IPS-18a (cell line): ENCODE data around the gene PARP15.
"Not testable (repeated sequence)": the region's sequence is repeated elsewhere in the genome, so short reads cannot be mapped to it uniquely, and the experiment has no call there.

ENCODE experiments used
- H3K27ac ChIP-seq: one replicate; pipeline ENCODE4 v1.5.1; 2013; ENCODE audit warnings: low read length
- H3K27me3 ChIP-seq: one replicate; pipeline ENCODE4 v1.6.1; 2013; ENCODE audit warnings: mild to moderate bottlenecking, low read length; ENCODE audit not compliant: control insufficient read depth, insufficient read depth
- H3K36me3 ChIP-seq: one replicate; pipeline ENCODE4 v1.6.1; 2013; ENCODE audit warnings: low read depth, low read length; ENCODE audit not compliant: control insufficient read depth
- H3K4me1 ChIP-seq: one replicate; pipeline ENCODE4 v1.6.1; 2013; ENCODE audit warnings: low read depth, low read length; ENCODE audit not compliant: control insufficient read depth
- H3K4me3 ChIP-seq: one replicate; pipeline ENCODE4 v1.5.1; 2013; ENCODE audit warnings: low read length
- H3K9ac ChIP-seq: one replicate; pipeline ENCODE4 v1.6.1; 2013; ENCODE audit warnings: mild to moderate bottlenecking, low read length, moderate library complexity
- H3K9me3 ChIP-seq: one replicate; pipeline ENCODE4 v1.6.1; 2013; ENCODE audit warnings: low read depth, low read length; ENCODE audit not compliant: control insufficient read depth

PARP15 gene

DNA sequence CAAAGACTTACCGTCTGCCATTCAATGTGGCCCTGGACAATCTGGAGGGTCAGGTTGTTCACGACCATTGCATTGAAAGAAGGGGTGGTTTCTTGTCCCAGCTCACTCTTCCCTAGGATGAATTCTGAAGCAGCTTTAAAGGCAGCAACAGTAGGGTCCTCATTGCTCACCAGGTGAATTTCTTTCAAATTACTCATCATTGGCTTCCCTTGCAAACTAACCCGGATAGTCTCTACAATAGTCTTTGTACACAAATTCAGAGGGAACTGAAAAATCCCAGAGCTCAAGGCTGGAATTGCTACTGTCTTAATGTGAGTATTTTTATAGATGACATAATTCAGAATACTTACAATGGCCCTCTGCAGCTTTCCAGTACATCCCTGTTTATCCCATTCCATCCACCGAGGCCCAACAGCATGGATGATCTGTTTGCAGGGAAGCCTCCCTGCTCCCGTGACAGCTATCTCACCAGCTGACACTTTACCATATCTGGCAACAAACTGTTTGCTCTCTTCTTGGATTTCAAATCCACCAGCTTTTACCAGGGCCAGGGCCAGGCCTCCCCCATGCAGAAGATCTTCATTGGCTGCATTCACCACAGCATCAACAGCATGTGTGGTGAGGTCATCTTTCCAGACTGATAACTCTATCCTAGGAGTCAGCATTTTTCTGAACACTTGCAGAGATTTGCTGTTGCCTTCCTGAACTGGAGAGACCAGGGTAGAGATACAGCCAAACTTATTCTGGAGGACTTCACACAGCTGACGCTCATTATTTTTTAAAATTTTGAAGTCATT is 22.0 kb upstream of the PARP15 start:
- Histone ChIP-seq H3K9ac (no peak overlapping the region), H3K4me1 (peaks cover 8% of the 10 kb centered on the region), H3K27ac (no peak overlapping the region), H3K4me3 (no peak overlapping the region), H3K27me3 (no peaks in the 10 kb centered on the region), H3K36me3 (no peaks in the 10 kb centered on the region), H3K9me3 (no peaks in the 10 kb centered on the region)

DNA sequence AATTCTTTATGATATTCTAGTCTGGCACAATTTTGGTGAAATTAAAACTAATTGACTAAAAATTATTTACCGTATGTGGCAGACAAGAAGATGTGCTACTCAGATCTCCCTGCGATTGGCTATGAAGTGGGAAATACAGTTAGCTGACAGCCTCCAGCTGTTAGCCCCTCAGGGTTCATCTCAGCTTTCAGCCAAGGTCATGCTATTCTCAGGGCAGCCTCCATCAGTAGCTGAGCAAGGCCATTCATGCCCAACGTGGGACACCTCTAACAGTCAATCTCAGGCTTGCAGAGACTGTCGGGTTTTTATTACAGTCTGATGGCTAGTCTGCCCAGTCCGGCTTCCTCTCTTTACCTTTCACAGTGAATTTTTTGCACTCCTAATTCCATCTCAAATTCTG is 20.1 kb upstream of the PARP15 start:
- no peak overlapping the region for H3K4me3 ChIP-seq
- H3K36me3 ChIP-seq = no peaks in the 10 kb centered on the region
- H3K9me3 ChIP-seq = no peaks in the 10 kb centered on the region
- H3K27ac ChIP-seq = no peak overlapping the region
- no peaks in the 10 kb centered on the region for H3K27me3 ChIP-seq
- H3K4me1 ChIP-seq = peaks cover 8% of the 10 kb centered on the region
- H3K9ac ChIP-seq = no peak overlapping the region

DNA sequence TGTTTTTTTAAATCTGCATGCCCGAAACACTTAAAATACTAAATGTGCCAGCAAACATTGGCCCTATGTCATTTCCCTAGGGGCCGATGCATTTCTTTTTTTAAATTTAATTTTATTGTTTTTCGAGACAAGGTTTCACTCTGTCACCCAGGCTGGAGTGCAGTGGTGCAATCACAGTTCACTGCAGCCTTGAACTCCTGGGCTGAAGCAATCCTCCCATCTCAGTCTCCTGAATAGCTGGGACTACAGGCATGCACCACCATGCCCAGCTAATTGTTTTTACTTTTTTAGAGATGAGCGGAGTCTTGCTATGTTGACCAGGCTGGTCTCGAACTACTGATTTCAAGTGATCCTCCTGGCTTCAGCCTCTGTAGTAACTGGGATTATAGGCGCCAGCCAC is 18.8 kb upstream of the PARP15 start:
- Histone ChIP-seq H3K4me1 (peaks cover 8% of the 10 kb centered on the region), H3K9me3 (no peaks in the 10 kb centered on the region), H3K36me3 (no peaks in the 10 kb centered on the region), H3K27me3 (peaks cover 3% of the 10 kb centered on the region), H3K27ac (no peak overlapping the region), H3K4me3 (no peak overlapping the region), H3K9ac (no peak overlapping the region)

GRCh38 chr3:122559906-122560305 is 17.5 kb upstream of the PARP15 start:
- Histone ChIP-seq H3K27ac (no peak overlapping the region), H3K27me3 (peaks cover 7% of the 10 kb centered on the region), H3K4me1 (peaks cover 11% of the 10 kb centered on the region), H3K9ac (no peak overlapping the region), H3K4me3 (no peak overlapping the region), H3K9me3 (no peaks in the 10 kb centered on the region), H3K36me3 (no peaks in the 10 kb centered on the region)

GRCh38 chr3:122560680-122561079 is 16.8 kb upstream of the PARP15 start:
- no peak overlapping the region for H3K27ac ChIP-seq
- no peaks in the 10 kb centered on the region for H3K36me3 ChIP-seq
- peaks cover 9% of the 10 kb centered on the region for H3K27me3 ChIP-seq
- H3K4me1 ChIP-seq = peaks cover 12% of the 10 kb centered on the region
- no peaks in the 10 kb centered on the region for H3K9me3 ChIP-seq
- H3K9ac ChIP-seq = no peak overlapping the region
- H3K4me3 ChIP-seq = no peak overlapping the region

GRCh38 chr3:122562923-122563716 is 14.3 kb upstream of the PARP15 start:
- H3K27ac ChIP-seq = no peak overlapping the region
- peaks cover 12% of the 10 kb centered on the region for H3K4me1 ChIP-seq
- no peaks in the 10 kb centered on the region for H3K9me3 ChIP-seq
- H3K36me3 ChIP-seq = no peaks in the 10 kb centered on the region
- H3K9ac ChIP-seq = no peak overlapping the region
- H3K4me3 ChIP-seq = peak overlapping the region; percentile 74
- peaks cover 9% of the 10 kb centered on the region for H3K27me3 ChIP-seq

GRCh38 chr3:122563717-122564025 is 13.8 kb upstream of the PARP15 start:
- Histone ChIP-seq H3K4me3 (peak overlapping the region; percentile 74), H3K4me1 (peaks cover 12% of the 10 kb centered on the region), H3K9me3 (no peaks in the 10 kb centered on the region), H3K27ac (no peak overlapping the region), H3K9ac (peak overlapping the region; percentile 69), H3K27me3 (peaks cover 9% of the 10 kb centered on the region), H3K36me3 (no peaks in the 10 kb centered on the region)

DNA sequence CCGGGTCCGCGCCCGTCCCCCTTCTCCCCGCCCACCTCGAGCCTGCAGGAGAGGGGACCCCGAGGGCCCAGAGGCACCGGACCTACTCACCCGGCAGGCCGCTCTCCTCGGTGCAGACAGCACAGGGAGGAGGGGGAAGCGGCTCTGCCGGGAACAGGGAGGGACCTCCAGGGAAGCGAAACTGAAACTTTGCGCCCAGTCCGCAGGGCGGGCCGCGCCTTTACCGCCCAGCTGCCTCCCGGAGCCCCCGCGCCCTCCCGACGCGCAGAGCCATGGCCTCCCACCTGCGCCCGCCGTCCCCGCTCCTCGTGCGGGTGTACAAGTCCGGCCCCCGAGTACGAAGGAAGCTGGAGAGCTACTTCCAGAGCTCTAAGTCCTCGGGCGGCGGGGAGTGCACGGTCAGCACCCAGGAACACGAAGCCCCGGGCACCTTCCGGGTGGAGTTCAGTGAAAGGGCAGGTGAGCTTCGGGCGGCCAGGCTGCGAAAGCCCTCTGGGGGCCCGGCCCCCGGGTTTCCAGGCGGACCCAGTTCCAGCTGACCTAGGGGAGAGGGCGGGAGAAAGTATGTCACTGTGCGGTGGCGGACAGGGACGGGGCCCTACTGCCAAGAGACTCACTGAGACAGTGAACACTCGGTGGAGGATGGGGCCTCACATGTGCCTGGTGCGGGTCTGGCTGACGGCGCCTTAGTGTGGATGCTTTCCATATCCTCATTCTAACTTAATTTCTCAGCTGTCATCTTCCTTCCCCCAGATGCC is 13.1 kb upstream of the PARP15 start, which contains the start of the genes DTX3L and PARP9:
Gene DTX3L, plus strand, starts transcription at position 184 of the 758 bp plus-strand sequence. Its CDS starts 89 bp downstream, at position 273.
Gene PARP9, minus strand, starts transcription at position 146 of the 758 bp plus-strand sequence. CDS start 4,680 bp downstream, outside the sequence.
- peak within 1 kb of the TSS; percentile 69 for H3K9ac ChIP-seq
- H3K4me1 ChIP-seq = peaks cover 12% of the 10 kb centered on the region
- H3K27me3 ChIP-seq = peaks cover 9% of the 10 kb centered on the region
- no peaks in the 10 kb centered on the region for H3K36me3 ChIP-seq
- no peaks in the 10 kb centered on the region for H3K9me3 ChIP-seq
- H3K4me3 ChIP-seq = peak within 1 kb of the TSS; percentile 74
- no peak within 1 kb of the TSS for H3K27ac ChIP-seq

GRCh38 chr3:122568131-122568530 is 9.3 kb upstream of the PARP15 start:
- H3K27me3 ChIP-seq, H3K4me1 ChIP-seq, H3K4me3 ChIP-seq, H3K9me3 ChIP-seq, H3K27ac ChIP-seq, H3K36me3 ChIP-seq, H3K9ac ChIP-seq: not testable (repeated sequence)

- H3K27ac ChIP-seq = no peak overlapping the region
- peaks cover 5% of the 10 kb centered on the region for H3K27me3 ChIP-seq
- no peaks in the 10 kb centered on the region for H3K36me3 ChIP-seq
- peaks cover 9% of the 10 kb centered on the region for H3K4me1 ChIP-seq
- no peaks in the 10 kb centered on the region for H3K9me3 ChIP-seq
- H3K4me3 ChIP-seq = no peak overlapping the region
- no peak overlapping the region for H3K9ac ChIP-seq
Measured at GRCh38 chr3:122568755-122569154, 8.7 kb upstream of the PARP15 start.

DNA sequence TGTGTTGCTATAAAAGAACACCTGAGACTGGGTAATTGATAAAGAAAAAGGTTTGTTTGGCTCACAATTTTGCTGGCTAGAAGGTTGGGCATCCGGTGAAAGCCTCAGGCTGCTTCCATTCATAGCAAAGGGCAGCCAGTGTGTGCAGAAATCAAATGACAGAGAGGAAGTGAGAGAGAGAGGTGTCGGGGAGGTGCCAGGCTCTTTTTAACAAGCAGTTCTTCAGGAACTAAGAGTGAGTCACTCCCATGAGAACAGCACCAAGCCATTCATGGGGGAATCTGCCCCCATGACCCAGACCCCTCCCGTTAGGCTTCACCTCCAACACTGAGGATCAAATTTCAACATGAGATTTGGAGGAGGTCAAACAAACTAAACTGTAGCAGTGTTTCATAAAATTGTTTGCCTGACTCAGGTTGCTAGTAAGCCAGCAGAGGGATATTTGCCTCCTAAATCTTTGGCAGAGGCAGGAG is 4.5 kb upstream of the PARP15 start:
- Histone ChIP-seq H3K27ac (no peak overlapping the region), H3K9ac (no peak overlapping the region), H3K4me1 (peaks cover 5% of the 10 kb centered on the region), H3K36me3 (no peaks in the 10 kb centered on the region), H3K27me3 (peaks cover 12% of the 10 kb centered on the region), H3K9me3 (no peaks in the 10 kb centered on the region), H3K4me3 (no peak overlapping the region)
